SK-N-MC (cell line): ENCODE measurements around the gene DLG2.

Experiments used
- EZH2 ChIP-seq: fragments of 200-600 bp; sonication (generic); IDR thresholded peaks from one replicate; pipeline ENCODE4 v1.6.1; 2017; ENCODE audit warnings: antibody characterized with exemption
- FOXP2 ChIP-seq: optimal IDR thresholded peaks from 2 replicates; pipeline ENCODE3; 2011; ENCODE audit warnings: mild to moderate bottlenecking, moderate library complexity; ENCODE audit not compliant: insufficient read depth; ENCODE audit errors: extremely low read length, control extremely low read depth
- POLR2AphosphoS5 ChIP-seq: IDR thresholded peaks from 2 replicates; pipeline ENCODE4 v1.6.1; 2012; ENCODE audit warnings: mild to moderate bottlenecking, low read depth, low read length, borderline replicate concordance

DNA sequence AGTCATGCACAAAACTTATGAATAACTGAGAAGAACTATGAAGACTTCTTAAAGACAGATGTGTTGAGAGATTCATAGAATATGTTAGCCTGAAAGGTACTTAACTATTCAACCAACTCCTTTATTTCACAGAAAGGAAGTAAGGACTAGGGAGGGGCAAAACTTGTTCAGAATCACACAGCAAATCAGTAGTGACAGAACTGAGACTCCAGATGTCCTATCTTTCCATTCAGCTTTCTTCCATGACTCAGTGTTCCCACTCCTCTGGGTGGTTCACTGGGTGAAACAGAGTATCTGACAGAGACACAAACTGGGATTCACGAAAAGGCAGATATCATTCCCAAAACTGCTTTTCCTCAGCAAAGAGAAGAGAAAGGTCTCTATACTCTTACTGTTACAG, 1053.3 kb downstream of the DLG2 start:
- no peak for TF ChIP-seq EZH2
- no peak for TF ChIP-seq POLR2AphosphoS5
- TF ChIP-seq FOXP2 = no peak
